CD4-positive, alpha-beta T cell treated with Interleukin-12 subunit alpha and Interleukin-12 subunit beta, for 1 hour (primary cell): ENCODE results near the gene ANKRD35.
"Not testable (repeated sequence)": the region's sequence is repeated elsewhere in the genome, so short reads cannot be mapped to it uniquely, and the experiment has no call there.

Source experiments
- DNase-seq: peaks from one replicate; pipeline ENCODE4 v3.0.0-alpha.2; 2020

Gene ANKRD35

GRCh38 chr1:145885738-145886287, at the start of gene ANKRD35:
TSS of gene ANKRD35 (minus strand) at chr1:145885866. CDS start at chr1:145885758, 108 bp downstream.
- peak; percentile 86 for DNase-seq

GRCh38 chr1:145932522-145933009, 46.9 kb upstream of the ANKRD35 start:
- peak; percentile 57 for DNase-seq

- peak; percentile 15 for DNase-seq
Observed at GRCh38 chr1:145927916-145928643, 42.4 kb upstream of the ANKRD35 start.

GRCh38 chr1:145927063-145927886, 41.6 kb upstream of the ANKRD35 start, which contains the start of gene RBM8A:
TSS of gene RBM8A (minus strand) at chr1:145927484. CDS start at chr1:145927426, 58 bp downstream.
- DNase-seq: peak; percentile 98

GRCh38 chr1:145926686-145927062, 41.0 kb upstream of the ANKRD35 start:
- DNase-seq: no peak

GRCh38 chr1:145922266-145922665, 36.6 kb upstream of the ANKRD35 start:
- no peak for DNase-seq

GRCh38 chr1:145920297-145920696, 34.6 kb upstream of the ANKRD35 start:
- DNase-seq: not testable (repeated sequence)

- DNase-seq: peak; percentile 20
Observed at GRCh38 chr1:145918992-145919939, 33.6 kb upstream of the ANKRD35 start.

- DNase-seq: peak; percentile 94
Observed at GRCh38 chr1:145918144-145918991, 32.7 kb upstream of the ANKRD35 start, which contains the start of gene PEX11B. TSS of gene PEX11B (minus strand) at chr1:145918717. CDS start at chr1:145918688, 29 bp downstream.

- DNase-seq: no peak
Observed at GRCh38 chr1:145917595-145917994, 31.9 kb upstream of the ANKRD35 start.

- DNase-seq: no peak
Observed at GRCh38 chr1:145916745-145917144, 31.1 kb upstream of the ANKRD35 start.

- no peak for DNase-seq
Observed at GRCh38 chr1:145912128-145912641, 26.5 kb upstream of the ANKRD35 start.

- no peak for DNase-seq
Observed at GRCh38 chr1:145908653-145909052, 23.0 kb upstream of the ANKRD35 start.

GRCh38 chr1:145906954-145907753, 21.5 kb upstream of the ANKRD35 start:
- DNase-seq: no peak

- no peak for DNase-seq
Observed at GRCh38 chr1:145901312-145902021, 15.8 kb upstream of the ANKRD35 start.

- DNase-seq: no peak
Observed at GRCh38 chr1:145898756-145899155, 13.1 kb upstream of the ANKRD35 start.

GRCh38 chr1:145897969-145898368, 12.3 kb upstream of the ANKRD35 start:
- no peak for DNase-seq

- no peak for DNase-seq
Observed at GRCh38 chr1:145895471-145895870, 9.8 kb upstream of the ANKRD35 start.

GRCh38 chr1:145893306-145894055, 7.8 kb upstream of the ANKRD35 start:
- no peak for DNase-seq
